Measurements from ENCODE around the gene SEMA3B. TPM values are rescaled to one million over a fixed set of nuclear protein-coding genes. Genes with fewer than 3 reads are reported as not detected.
"Not testable (repeated sequence)": the region's sequence is repeated elsewhere in the genome, so short reads cannot be mapped to it uniquely, and the experiment has no call there.

Gene SEMA3B
- total and polyA plus RNA-seq, 8 donors: 40.1 to 310 (median 103) TPM

- no peak for TF ChIP-seq CTCF (IDR thresholded peaks at IDR 0.05)
- no peak for TF ChIP-seq POLR2A (IDR thresholded peaks at IDR 0.05)
- TF ChIP-seq EP300 (IDR thresholded peaks at IDR 0.05): no peak
- no peak for TF ChIP-seq POLR2AphosphoS5 (IDR thresholded peaks at IDR 0.05)
- H3K27me3 ChIP-seq: peaks cover 0 to 39% (median 26%) of the 10 kb centered on the region in 3 donors
- no peaks in the 10 kb centered on the region for H3K9me3 ChIP-seq
- DNase-seq: no peak
- H3K36me3 ChIP-seq: peaks cover 5 to 34% (median 11%) of the 10 kb centered on the region in 4 donors
- H3K4me1 ChIP-seq: peaks cover 64 to 94% (median 85%) of the 10 kb centered on the region in 4 donors
- peak overlapping the region; percentile 88 to 98 (median 95) for H3K27ac ChIP-seq
- intact Hi-C loops (cut with DNase I; ENCODE audit: low total_unique reads): loop anchor here (5.0 to 10.0 kb wide), 2 partner anchors 47 to 79 kb away; partner anchors contain the start of gene GNAT1
- WGBS, 5 donors: 55 to 70% (median 63%) methylated on average over 8 to 10 of the region's 10 CpGs
- peak overlapping the region in 2 of 4 donors; percentile 40 to 44 for H3K4me3 ChIP-seq
These were observed 2.5 kb downstream of the SEMA3B start for GRCh38 chr3:50271314-50271936.

- Histone ChIP-seq H3K27ac (peak overlapping the region in 4 of 5 donors; percentile 38 to 88 (median 60)), H3K27me3 (peaks cover 0 to 40% (median 26%) of the 10 kb centered on the region in 3 donors), H3K36me3 (peaks cover 8 to 44% (median 18%) of the 10 kb centered on the region in 4 donors), H3K4me1 (peaks cover 58 to 83% (median 75%) of the 10 kb centered on the region in 4 donors), H3K4me3 (peak overlapping the region in 2 of 4 donors; percentile 34 to 43)
- DNase-seq, H3K9me3 ChIP-seq: not testable (repeated sequence)
- intact Hi-C loops (cut with DNase I; ENCODE audit: low total_unique reads): loop anchor here (5.0 to 10.0 kb wide), 2 partner anchors 48 to 80 kb away; partner anchors contain the start of gene GNAT1
- 48 to 63% (median 56%) methylated on average over 10 of the region's 10 CpGs for whole genome bisulfite sequencing, 5 donors
These were observed 3.6 kb downstream of the SEMA3B start for GRCh38 chr3:50272538-50272910.

- TF ChIP-seq CTCF (IDR thresholded peaks at IDR 0.05): peak in 6 of 7 experiments; percentile 69 to 100 (median 98)
- TF ChIP-seq POLR2A (IDR thresholded peaks at IDR 0.05): no peak
- peak; percentile 27 to 88 (median 60) for TF ChIP-seq POLR2AphosphoS5 (IDR thresholded peaks at IDR 0.05)
- Histone ChIP-seq H3K9me3 (no peaks in the 10 kb centered on the region), H3K36me3 (peaks cover 8 to 49% (median 19%) of the 10 kb centered on the region in 4 donors), H3K27ac (peak overlapping the region; percentile 37 to 88 (median 41)), H3K27me3 (peaks cover 0 to 40% (median 26%) of the 10 kb centered on the region in 3 donors), H3K4me3 (peak overlapping the region; percentile 32 to 47 (median 38)), H3K4me1 (peaks cover 52 to 77% (median 69%) of the 10 kb centered on the region in 4 donors)
- peak; percentile 93 to 95 for DNase-seq
- 2 to 7% (median 3%) methylated on average over 29 to 61 of the region's 61 CpGs for WGBS, 5 donors
- intact Hi-C loops (cut with DNase I; ENCODE audit: low total_unique reads): loop anchor here (5.0 to 10.0 kb wide), 2 partner anchors 48 to 81 kb away; partner anchors contain the start of gene GNAT1
These were observed 4.2 kb downstream of the SEMA3B start for GRCh38 chr3:50272911-50273688.

GRCh38 chr3:50273689-50274065 lies 4.7 kb downstream of the SEMA3B start:
- no peak for DNase-seq
- H3K36me3 ChIP-seq: peaks cover 8 to 54% (median 19%) of the 10 kb centered on the region in 4 donors
- 58 to 75% (median 63%) methylated on average over 24 to 31 of the region's 31 CpGs for WGBS, 5 donors
- TF ChIP-seq CTCF (IDR thresholded peaks at IDR 0.05): no peak
- TF ChIP-seq POLR2AphosphoS5 (IDR thresholded peaks at IDR 0.05): no peak
- TF ChIP-seq POLR2A (IDR thresholded peaks at IDR 0.05): no peak
- TF ChIP-seq EP300 (IDR thresholded peaks at IDR 0.05): no peak
- peak overlapping the region; percentile 32 to 47 (median 38) for H3K4me3 ChIP-seq
- H3K27me3 ChIP-seq: peaks cover 0 to 40% (median 26%) of the 10 kb centered on the region in 3 donors
- H3K27ac ChIP-seq: peak overlapping the region in 3 of 5 donors; percentile 41 to 79 (median 55)
- H3K4me1 ChIP-seq: peaks cover 47 to 72% (median 65%) of the 10 kb centered on the region in 4 donors
- no peaks in the 10 kb centered on the region for H3K9me3 ChIP-seq
- intact Hi-C loops (cut with DNase I; ENCODE audit: low total_unique reads): loop anchor here (5.0 to 10.0 kb wide), 2 partner anchors 49 to 81 kb away; partner anchors contain the start of gene GNAT1
